Measurements from ENCODE around the gene CHD8. TPM values are rescaled to one million over a fixed set of nuclear protein-coding genes. Genes with fewer than 3 reads are reported as not detected.
"Not testable (repeated sequence)": the region's sequence is repeated elsewhere in the genome, so short reads cannot be mapped to it uniquely, and the experiment has no call there.

CHD8 gene
- 49.8 and 69.1 TPM in 2 replicates for total RNA-seq

GRCh38 chr14:21455912-21456667 lies at the start of gene CHD8:
Gene CHD8, minus strand, starts transcription at chr14:21456123. Its CDS starts 24,480 bp downstream, at chr14:21431643.
- peak; percentile 97 for DNase-seq (ENCODE audit: extremely low read depth, low read depth, low spot score)

GRCh38 chr14:21505012-21505553 lies 49.2 kb upstream of the CHD8 start:
- no peak for DNase-seq (ENCODE audit: extremely low read depth, low read depth, low spot score)

- DNase-seq (ENCODE audit: extremely low read depth, low read depth, low spot score) = no peak
Measured at GRCh38 chr14:21503376-21503775, 47.5 kb upstream of the CHD8 start.

- no peak for DNase-seq (ENCODE audit: extremely low read depth, low read depth, low spot score)
Measured at GRCh38 chr14:21501568-21501967, 45.6 kb upstream of the CHD8 start.

GRCh38 chr14:21498540-21499526 lies 42.9 kb upstream of the CHD8 start:
- DNase-seq (ENCODE audit: extremely low read depth, low read depth, low spot score) = no peak

GRCh38 chr14:21496453-21496852 lies 40.5 kb upstream of the CHD8 start:
- DNase-seq (ENCODE audit: extremely low read depth, low read depth, low spot score) = no peak

GRCh38 chr14:21494902-21495762 lies 39.2 kb upstream of the CHD8 start:
- DNase-seq (ENCODE audit: extremely low read depth, low read depth, low spot score) = no peak

GRCh38 chr14:21486640-21487087 lies 30.7 kb upstream of the CHD8 start:
- DNase-seq (ENCODE audit: extremely low read depth, low read depth, low spot score) = no peak

GRCh38 chr14:21476925-21477681 lies 21.2 kb upstream of the CHD8 start, which contains the start of the genes RAB2B and TOX4:
Gene RAB2B, minus strand, starts transcription at chr14:21476959. Its CDS starts 87 bp downstream, at chr14:21476872.
Gene TOX4, plus strand, starts transcription at chr14:21477195. Its CDS starts 84 bp downstream, at chr14:21477279.
- peak; percentile 96 for DNase-seq (ENCODE audit: extremely low read depth, low read depth, low spot score)

- no peak for DNase-seq (ENCODE audit: extremely low read depth, low read depth, low spot score)
Measured at GRCh38 chr14:21476523-21476924, 20.6 kb upstream of the CHD8 start.

- no peak for DNase-seq (ENCODE audit: extremely low read depth, low read depth, low spot score)
Measured at GRCh38 chr14:21475767-21476522, 20.0 kb upstream of the CHD8 start.

- peak; percentile 93 for DNase-seq (ENCODE audit: extremely low read depth, low read depth, low spot score)
Measured at GRCh38 chr14:21467616-21468015, 11.7 kb upstream of the CHD8 start.

- no peak for DNase-seq (ENCODE audit: extremely low read depth, low read depth, low spot score)
Measured at GRCh38 chr14:21455592-21455911, 371 bp downstream of the CHD8 start.

GRCh38 chr14:21454843-21455544 lies 929 bp downstream of the CHD8 start:
- DNase-seq (ENCODE audit: extremely low read depth, low read depth, low spot score) = no peak

GRCh38 chr14:21449899-21450216 lies 6.1 kb downstream of the CHD8 start:
- no peak for DNase-seq (ENCODE audit: extremely low read depth, low read depth, low spot score)

- DNase-seq (ENCODE audit: extremely low read depth, low read depth, low spot score) = not testable (repeated sequence)
Measured at GRCh38 chr14:21442657-21443056, 13.3 kb downstream of the CHD8 start.

GRCh38 chr14:21440859-21441258 lies 15.1 kb downstream of the CHD8 start:
- DNase-seq (ENCODE audit: extremely low read depth, low read depth, low spot score) = no peak
